Measurements from ENCODE around the gene SYNGR2. TPM values are rescaled to one million over a fixed set of nuclear protein-coding genes. Genes with fewer than 3 reads are reported as not detected.
A peak's percentile ranks its signal among the peaks of the same experiment; 100 is the strongest.

Gene SYNGR2
- total and polyA plus RNA-seq, 2 experiments from 2014 or later: 46.9 to 61.6 TPM

GRCh38 chr17:78125976-78126894 lies 42.1 kb upstream of the SYNGR2 start:
- Mint-ChIP-seq H3K4me1 (peaks cover 20% of the 10 kb centered on the region), H3K36me3 (ENCODE audit: low read depth) (peaks cover 21% of the 10 kb centered on the region), H3K4me3 (no peak overlapping the region), H3K27me3 (ENCODE audit: insufficient read depth, low read depth, poor library complexity) (peaks cover 20% of the 10 kb centered on the region), H3K9me3 (no peaks in the 10 kb centered on the region), H3K27ac (no peak overlapping the region)
- DNase-seq (ENCODE audit: low spot score) (no peak), ATAC-seq (no peak)
- Histone ChIP-seq H3F3A (replicated peaks; ENCODE audit: low read depth) (0 out of 2 replicates have a peak, but pooled peaks cover 7% of the 10 kb centered on the region), H3K9me2 (ENCODE audit: insufficient read depth) (no peaks in the 10 kb centered on the region), H3K36me3 (ENCODE audit: insufficient read depth) (0 out of 2 replicates have a peak, but pooled peaks cover 5% of the 10 kb centered on the region), H3K4me2 (peak overlapping the region; percentile 99), H4K20me1 (replicated peaks; ENCODE audit: insufficient read depth) (no peaks in the 10 kb centered on the region), H3K4me3 (peak overlapping the region; percentile 95; the same call in 1 of the 2 replicates), H2AFZ (no peak overlapping the region), H3K27ac (ENCODE audit: low read depth) (no peak overlapping the region), H3K4me1 (ENCODE audit: insufficient read depth) (peaks cover 28% of the 10 kb centered on the region), H3K27me3 (ENCODE audit: insufficient read depth) (peaks cover 8% of the 10 kb centered on the region), H3K79me2 (replicated peaks; ENCODE audit: insufficient read depth) (0 out of 2 replicates have a peak, but pooled peaks cover 5% of the 10 kb centered on the region)
- no peak for TF ChIP-seq ZNF114 (CRISPR knock-in tag; IDR thresholded peaks at IDR 0.05)
- no peak for TF ChIP-seq CREB1 (CRISPR knock-in tag; IDR thresholded peaks at IDR 0.05; ENCODE audit: low read depth)
- no peak for TF ChIP-seq REST (IDR thresholded peaks at IDR 0.05; ENCODE audit: unreplicated experiment)
- TF ChIP-seq JUNB (IDR thresholded peaks at IDR 0.05; ENCODE audit: unreplicated experiment): no peak
- TF ChIP-seq NANOG (IDR thresholded peaks at IDR 0.05; ENCODE audit: borderline replicate concordance): no peak
- no peak for TF ChIP-seq POLR2AphosphoS5 (IDR thresholded peaks at IDR 0.05; ENCODE audit: low read depth)
- no peak for TF ChIP-seq ZNF462 (CRISPR knock-in tag; IDR thresholded peaks at IDR 0.05)
- TF ChIP-seq CTCF (conservative IDR thresholded peaks at IDR 0.05; ENCODE audit: low read depth in 2 of 2): no peak
- no peak for TF ChIP-seq EZH2phosphoT487 (IDR thresholded peaks at IDR 0.05; ENCODE audit: unreplicated experiment)
- TF ChIP-seq EZH2 (IDR thresholded peaks at IDR 0.05; ENCODE audit: low read depth, unreplicated experiment): no peak
- TF ChIP-seq STAT1 (IDR thresholded peaks at IDR 0.05; ENCODE audit: unreplicated experiment): no peak
- TF ChIP-seq ZNF331 (CRISPR knock-in tag; IDR thresholded peaks at IDR 0.05; ENCODE audit: low read depth): no peak
- TF ChIP-seq ETS1 (IDR thresholded peaks at IDR 0.05): no peak
